Measurements from ENCODE around the gene USP1.

The USP1 gene

GRCh38 chr1:62395291-62395690 lies 41.6 kb upstream of the USP1 start:
- no peak overlapping the region for H3K27ac ChIP-seq
- H3K4me3 ChIP-seq, result no peak overlapping the region
- TF ChIP-seq CTCF (IDR thresholded peaks at IDR 0.05), result no peak
- no peak for DNase-seq (ENCODE audit: low spot score)

GRCh38 chr1:62396871-62397270 lies 40.0 kb upstream of the USP1 start:
- Histone ChIP-seq H3K4me3 (no peak overlapping the region), H3K27ac (no peak overlapping the region)
- no peak for DNase-seq (ENCODE audit: low spot score)
- no peak for TF ChIP-seq CTCF (IDR thresholded peaks at IDR 0.05)

GRCh38 chr1:62397301-62397700 lies 39.5 kb upstream of the USP1 start:
- DNase-seq (ENCODE audit: low spot score), result no peak
- no peak for TF ChIP-seq CTCF (IDR thresholded peaks at IDR 0.05)
- no peak overlapping the region for H3K4me3 ChIP-seq
- no peak overlapping the region for H3K27ac ChIP-seq

- no peak overlapping the region for H3K27ac ChIP-seq
These were observed 38.5 kb upstream of the USP1 start for GRCh38 chr1:62398377-62398776.

GRCh38 chr1:62401034-62401760 lies 35.7 kb upstream of the USP1 start:
- TF ChIP-seq CTCF (IDR thresholded peaks at IDR 0.05), result no peak
- Histone ChIP-seq H3K4me3 (no peak overlapping the region), H3K27ac (no peak overlapping the region)
- DNase-seq (ENCODE audit: low spot score), result no peak

More at GRCh38 chr1:62398377-62398776, 38.5 kb upstream of the USP1 start:
- H3K4me3 ChIP-seq, result no peak overlapping the region
- DNase-seq (ENCODE audit: low spot score), result no peak
- no peak for TF ChIP-seq CTCF (IDR thresholded peaks at IDR 0.05)

- DNase-seq (ENCODE audit: low spot score), result no peak
- Histone ChIP-seq H3K27ac (no peak overlapping the region), H3K4me3 (no peak overlapping the region)
- no peak for TF ChIP-seq CTCF (IDR thresholded peaks at IDR 0.05)
These were observed 31.6 kb upstream of the USP1 start for GRCh38 chr1:62405247-62405646.

GRCh38 chr1:62406576-62406975 lies 30.3 kb upstream of the USP1 start:
- no peak for TF ChIP-seq CTCF (IDR thresholded peaks at IDR 0.05)
- Histone ChIP-seq H3K4me3 (no peak overlapping the region), H3K27ac (no peak overlapping the region)
- no peak for DNase-seq (ENCODE audit: low spot score)
